ENCODE results near the gene TAF1A. TPM values are rescaled to one million over a fixed set of nuclear protein-coding genes. Genes with fewer than 3 reads are reported as not detected.

The TAF1A gene
- total RNA-seq, 3 donors from 2014 or later (not counting 1 experiment from before 2014, with no cell fraction given) = 5.2 to 10.4 (median 7.1) TPM

DNA sequence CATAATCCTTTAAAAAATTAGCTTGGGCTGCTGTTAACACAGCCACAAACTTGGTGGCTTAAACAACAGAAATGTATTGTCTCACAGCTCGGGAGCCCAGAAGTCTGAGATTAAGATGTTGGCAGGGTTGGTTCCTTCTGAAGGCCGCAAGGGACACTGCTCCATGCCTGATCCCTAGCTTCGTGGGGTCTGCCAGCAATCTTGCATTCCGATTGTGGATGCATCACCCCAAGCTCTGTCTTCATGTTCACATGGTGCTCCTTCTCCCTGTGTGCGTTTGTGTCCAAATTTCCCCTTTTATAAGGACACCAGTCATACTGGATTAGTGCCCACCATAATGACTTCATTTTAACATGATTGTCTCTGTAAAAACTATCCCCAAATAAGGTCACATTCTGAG is 36.9 kb downstream of the TAF1A start:
- Histone ChIP-seq H3K4me3 (ENCODE audit: low read length) (no peak overlapping the region), H3K27me3 (ENCODE audit: control insufficient read depth, insufficient read depth, low read length) (no peaks in the 10 kb centered on the region), H3K27ac (ENCODE audit: low read length) (no peak overlapping the region), H3K36me3 (ENCODE audit: control insufficient read depth, insufficient read depth, low read length) (peaks cover 17% of the 10 kb centered on the region), H3K4me1 (ENCODE audit: control insufficient read depth, insufficient read depth, low read length) (no peaks in the 10 kb centered on the region), H3K9me3 (ENCODE audit: control insufficient read depth, insufficient read depth, low read length) (no peaks in the 10 kb centered on the region)
- Mint-ChIP-seq H3K9me3 (no peaks in the 10 kb centered on the region), H3K4me1 (no peaks in the 10 kb centered on the region), H3K4me3 (no peak overlapping the region), H3K36me3 (no peaks in the 10 kb centered on the region), H3K27ac (no peak overlapping the region), H3K27me3 (ENCODE audit: low read depth in 2 of 2) (peaks cover 0 to 5% of the 10 kb centered on the region in 2 donors)
- TF ChIP-seq, protein P1, sequence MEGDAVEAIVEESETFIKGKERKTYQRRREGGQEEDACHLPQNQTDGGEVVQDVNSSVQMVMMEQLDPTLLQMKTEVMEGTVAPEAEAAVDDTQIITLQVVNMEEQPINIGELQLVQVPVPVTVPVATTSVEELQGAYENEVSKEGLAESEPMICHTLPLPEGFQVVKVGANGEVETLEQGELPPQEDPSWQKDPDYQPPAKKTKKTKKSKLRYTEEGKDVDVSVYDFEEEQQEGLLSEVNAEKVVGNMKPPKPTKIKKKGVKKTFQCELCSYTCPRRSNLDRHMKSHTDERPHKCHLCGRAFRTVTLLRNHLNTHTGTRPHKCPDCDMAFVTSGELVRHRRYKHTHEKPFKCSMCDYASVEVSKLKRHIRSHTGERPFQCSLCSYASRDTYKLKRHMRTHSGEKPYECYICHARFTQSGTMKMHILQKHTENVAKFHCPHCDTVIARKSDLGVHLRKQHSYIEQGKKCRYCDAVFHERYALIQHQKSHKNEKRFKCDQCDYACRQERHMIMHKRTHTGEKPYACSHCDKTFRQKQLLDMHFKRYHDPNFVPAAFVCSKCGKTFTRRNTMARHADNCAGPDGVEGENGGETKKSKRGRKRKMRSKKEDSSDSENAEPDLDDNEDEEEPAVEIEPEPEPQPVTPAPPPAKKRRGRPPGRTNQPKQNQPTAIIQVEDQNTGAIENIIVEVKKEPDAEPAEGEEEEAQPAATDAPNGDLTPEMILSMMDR (IDR thresholded peaks at IDR 0.05) = no peak
- no peak for ATAC-seq
- intact Hi-C loops (cut with micrococcal nuclease) = no loop called here
- no peak for DNase-seq
- WGBS (ENCODE audit: insufficient coverage) = 93% methylated on average over 5 of the region's 5 CpGs

DNA sequence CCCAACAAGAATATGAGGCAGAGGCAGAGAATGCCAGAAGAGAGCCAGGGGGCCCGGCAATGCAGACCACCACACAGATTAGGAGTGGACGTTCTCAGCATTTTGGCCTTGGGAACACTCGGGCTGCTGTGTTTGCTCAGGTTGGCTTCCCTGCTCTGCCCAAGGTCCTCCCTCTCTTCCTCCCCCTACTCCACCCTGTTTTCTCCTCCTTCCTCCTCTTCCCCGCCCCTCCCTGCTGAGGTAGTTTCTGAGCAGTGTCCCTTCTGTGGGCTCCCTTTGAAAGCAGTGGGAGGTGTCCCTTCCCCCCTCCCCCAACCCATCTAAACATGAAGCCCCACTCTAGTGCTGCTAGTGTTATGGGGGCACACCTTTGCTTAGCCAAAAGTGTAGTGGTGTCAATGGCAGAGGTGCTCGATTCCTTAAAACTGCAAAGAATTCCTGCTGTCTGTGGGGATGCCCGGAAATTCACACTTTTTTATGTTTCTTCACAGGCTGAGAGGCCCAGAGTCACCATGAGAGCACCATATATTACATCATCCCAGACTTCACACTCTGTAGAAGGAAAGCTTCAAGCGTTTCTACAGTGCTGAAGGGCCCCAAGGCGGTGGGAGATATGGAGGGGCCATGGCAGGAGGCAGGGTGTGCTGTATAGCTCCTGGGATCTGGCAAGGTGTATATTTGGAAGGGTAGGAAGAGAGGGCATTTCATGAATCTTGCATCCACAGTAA is 41.6 kb downstream of the TAF1A start, which contains the start of gene HHIPL2:
TSS of gene HHIPL2 (minus strand) at position 161 of the 728 bp plus-strand sequence. CDS start at position 101, 60 bp downstream.
- intact Hi-C loops (cut with micrococcal nuclease) = no loop called here
- H3K4me1 ChIP-seq (ENCODE audit: control insufficient read depth, insufficient read depth, low read length) = no peaks in the 10 kb centered on the region
- H3K4me3 ChIP-seq (ENCODE audit: low read length) = no peak within 1 kb of the TSS
- H3K9me3 ChIP-seq (ENCODE audit: control insufficient read depth, insufficient read depth, low read length) = no peaks in the 10 kb centered on the region
- Mint-ChIP-seq H3K4me1 (no peaks in the 10 kb centered on the region), H3K27me3 (ENCODE audit: low read depth in 2 of 2) (peaks cover 16 to 19% of the 10 kb centered on the region in 2 donors), H3K9me3 (no peaks in the 10 kb centered on the region), H3K4me3 (no peak within 1 kb of the TSS), H3K36me3 (no peaks in the 10 kb centered on the region), H3K27ac (no peak within 1 kb of the TSS)
- ATAC-seq (no peak), DNase-seq (no peak)
- no peak within 1 kb of the TSS for H3K27ac ChIP-seq (ENCODE audit: low read length)
- 74% methylated on average over 8 of the region's 8 CpGs for WGBS (ENCODE audit: insufficient coverage)
- H3K36me3 ChIP-seq (ENCODE audit: control insufficient read depth, insufficient read depth, low read length) = no peaks in the 10 kb centered on the region
- no peaks in the 10 kb centered on the region for H3K27me3 ChIP-seq (ENCODE audit: control insufficient read depth, insufficient read depth, low read length)
- TF ChIP-seq, protein P1 (IDR thresholded peaks at IDR 0.05) = no peak

DNA sequence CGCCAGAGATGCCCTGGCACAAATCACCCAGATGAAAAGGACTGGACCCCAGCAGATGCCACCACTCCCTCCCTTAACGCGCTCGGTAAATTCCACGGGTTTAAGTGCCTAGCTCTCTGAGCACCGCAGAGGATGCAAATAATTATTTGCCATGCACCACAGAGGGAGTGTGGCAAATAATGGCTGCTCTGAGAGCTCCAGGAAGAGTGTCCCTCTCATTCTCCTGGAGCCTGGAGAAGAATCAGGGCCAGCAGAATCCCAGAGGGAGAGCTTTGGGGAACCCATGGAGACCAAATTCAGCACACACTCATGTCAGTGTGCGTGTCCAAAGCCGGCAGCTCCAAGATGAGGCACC is 42.5 kb downstream of the TAF1A start:
- peaks cover 19% of the 10 kb centered on the region in 2 donors for H3K27me3 Mint-ChIP-seq (ENCODE audit: low read depth in 2 of 2)
- WGBS (ENCODE audit: insufficient coverage) = 65% methylated on average over 8 of the region's 8 CpGs
- H3K4me3 Mint-ChIP-seq = no peak overlapping the region
- no peaks in the 10 kb centered on the region for H3K36me3 Mint-ChIP-seq
- H3K4me1 ChIP-seq (ENCODE audit: control insufficient read depth, insufficient read depth, low read length) = no peaks in the 10 kb centered on the region
- no peaks in the 10 kb centered on the region for H3K27me3 ChIP-seq (ENCODE audit: control insufficient read depth, insufficient read depth, low read length)
- no peak overlapping the region for H3K4me3 ChIP-seq (ENCODE audit: low read length)
- no peaks in the 10 kb centered on the region for H3K4me1 Mint-ChIP-seq
- TF ChIP-seq, protein P1 (IDR thresholded peaks at IDR 0.05) = no peak
- H3K9me3 ChIP-seq (ENCODE audit: control insufficient read depth, insufficient read depth, low read length) = no peaks in the 10 kb centered on the region
- intact Hi-C loops (cut with micrococcal nuclease) = no loop called here
- ATAC-seq (no peak), DNase-seq (no peak)
- H3K27ac Mint-ChIP-seq = no peak overlapping the region
- H3K36me3 ChIP-seq (ENCODE audit: control insufficient read depth, insufficient read depth, low read length) = no peaks in the 10 kb centered on the region
- no peak overlapping the region for H3K27ac ChIP-seq (ENCODE audit: low read length)
- H3K9me3 Mint-ChIP-seq = no peaks in the 10 kb centered on the region
